Ovary (tissue), 3 donors: Measurements from ENCODE around the gene XPO6.

Experiments used
- EP300 ChIP-seq: sonication (generic); formaldehyde crosslinking; IDR thresholded peaks from one replicate; pipeline ENCODE4 v1.6.1; 2017; ENCODE audit warnings: antibody characterized with exemption
- POLR2A ChIP-seq: fragments of 450-650 bp; IDR thresholded peaks from one replicate; pipeline ENCODE4 v1.6.1; 2017; ENCODE audit warnings: antibody characterized with exemption, mild to moderate bottlenecking, moderate library complexity
- TF ChIP-seq, protein P1 (sequence below), 3 donors: fragments of 450-650 bp in 2 of 3; fragments of 200-600 bp in 1 of 3; IDR thresholded peaks; one replicate each; pipeline versions ENCODE4 v1.5.1 to v1.8.0; 2016 to 2022; ENCODE audit warnings: antibody characterized with exemption in 3 of 3, mild to moderate bottlenecking in 1 of 3
- donor health status: DM: no; HTN: no; CAD: no.

DNA sequence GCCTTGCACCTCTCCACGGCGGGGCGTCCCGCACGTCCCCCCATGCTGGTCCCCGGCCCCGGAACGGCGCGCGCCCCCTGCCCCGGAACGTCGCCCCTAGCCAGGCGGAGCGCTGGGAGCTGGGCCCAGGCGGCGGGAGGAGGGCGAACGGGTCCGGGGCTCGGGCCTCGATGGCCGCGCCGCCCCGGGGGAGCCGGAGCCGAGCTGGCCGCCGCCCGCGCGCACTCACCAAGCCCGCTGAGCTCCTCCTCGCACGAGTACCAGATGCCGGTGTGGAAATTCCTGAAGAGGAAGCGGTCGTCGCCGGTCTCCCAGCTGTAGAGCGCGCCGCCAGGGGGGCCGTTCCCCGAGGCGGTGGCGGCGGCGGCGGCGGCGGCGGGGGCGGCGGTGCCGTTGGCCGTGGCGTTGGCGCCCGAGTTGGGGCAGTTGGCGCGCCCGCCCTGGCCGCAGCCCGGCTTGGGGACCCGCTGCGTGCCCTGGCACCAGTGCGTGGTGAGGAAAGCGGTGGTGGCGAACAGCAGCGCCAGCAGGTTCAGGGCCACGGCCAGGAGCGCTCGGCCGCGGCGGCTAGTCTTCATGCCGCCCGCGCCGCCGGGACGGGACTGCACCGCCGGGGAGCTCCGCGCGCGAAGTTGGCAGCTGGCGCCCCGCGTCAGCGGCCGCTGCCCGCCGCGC is 148.8 kb downstream of the XPO6 start:
- TF ChIP-seq, protein P1, sequence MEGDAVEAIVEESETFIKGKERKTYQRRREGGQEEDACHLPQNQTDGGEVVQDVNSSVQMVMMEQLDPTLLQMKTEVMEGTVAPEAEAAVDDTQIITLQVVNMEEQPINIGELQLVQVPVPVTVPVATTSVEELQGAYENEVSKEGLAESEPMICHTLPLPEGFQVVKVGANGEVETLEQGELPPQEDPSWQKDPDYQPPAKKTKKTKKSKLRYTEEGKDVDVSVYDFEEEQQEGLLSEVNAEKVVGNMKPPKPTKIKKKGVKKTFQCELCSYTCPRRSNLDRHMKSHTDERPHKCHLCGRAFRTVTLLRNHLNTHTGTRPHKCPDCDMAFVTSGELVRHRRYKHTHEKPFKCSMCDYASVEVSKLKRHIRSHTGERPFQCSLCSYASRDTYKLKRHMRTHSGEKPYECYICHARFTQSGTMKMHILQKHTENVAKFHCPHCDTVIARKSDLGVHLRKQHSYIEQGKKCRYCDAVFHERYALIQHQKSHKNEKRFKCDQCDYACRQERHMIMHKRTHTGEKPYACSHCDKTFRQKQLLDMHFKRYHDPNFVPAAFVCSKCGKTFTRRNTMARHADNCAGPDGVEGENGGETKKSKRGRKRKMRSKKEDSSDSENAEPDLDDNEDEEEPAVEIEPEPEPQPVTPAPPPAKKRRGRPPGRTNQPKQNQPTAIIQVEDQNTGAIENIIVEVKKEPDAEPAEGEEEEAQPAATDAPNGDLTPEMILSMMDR (IDR thresholded peaks at IDR 0.05), result no peak
- TF ChIP-seq POLR2A (no peak), EP300 (no peak)
